ENCODE results near the gene CPOX.
"Not testable (repeated sequence)": the region's sequence is repeated elsewhere in the genome, so short reads cannot be mapped to it uniquely, and the experiment has no call there.

The CPOX gene

GRCh38 chr3:98593046-98593936, at the start of gene CPOX:
CPOX (minus strand) TSS chr3:98593611; CDS start chr3:98593504, 107 bp downstream.
- peak within 1 kb of the TSS; percentile 78 for H3K4me3 ChIP-seq (ENCODE audit: low read depth, low read length)
- TF ChIP-seq, protein P1, sequence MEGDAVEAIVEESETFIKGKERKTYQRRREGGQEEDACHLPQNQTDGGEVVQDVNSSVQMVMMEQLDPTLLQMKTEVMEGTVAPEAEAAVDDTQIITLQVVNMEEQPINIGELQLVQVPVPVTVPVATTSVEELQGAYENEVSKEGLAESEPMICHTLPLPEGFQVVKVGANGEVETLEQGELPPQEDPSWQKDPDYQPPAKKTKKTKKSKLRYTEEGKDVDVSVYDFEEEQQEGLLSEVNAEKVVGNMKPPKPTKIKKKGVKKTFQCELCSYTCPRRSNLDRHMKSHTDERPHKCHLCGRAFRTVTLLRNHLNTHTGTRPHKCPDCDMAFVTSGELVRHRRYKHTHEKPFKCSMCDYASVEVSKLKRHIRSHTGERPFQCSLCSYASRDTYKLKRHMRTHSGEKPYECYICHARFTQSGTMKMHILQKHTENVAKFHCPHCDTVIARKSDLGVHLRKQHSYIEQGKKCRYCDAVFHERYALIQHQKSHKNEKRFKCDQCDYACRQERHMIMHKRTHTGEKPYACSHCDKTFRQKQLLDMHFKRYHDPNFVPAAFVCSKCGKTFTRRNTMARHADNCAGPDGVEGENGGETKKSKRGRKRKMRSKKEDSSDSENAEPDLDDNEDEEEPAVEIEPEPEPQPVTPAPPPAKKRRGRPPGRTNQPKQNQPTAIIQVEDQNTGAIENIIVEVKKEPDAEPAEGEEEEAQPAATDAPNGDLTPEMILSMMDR (IDR thresholded peaks at IDR 0.05; ENCODE audit: low read depth, low read length), result no peak

GRCh38 chr3:98642769-98643168, 49.4 kb upstream of the CPOX start:
- H3K4me3 ChIP-seq (ENCODE audit: low read depth, low read length), result not testable (repeated sequence)

GRCh38 chr3:98641756-98642155, 48.3 kb upstream of the CPOX start:
- H3K4me3 ChIP-seq (ENCODE audit: low read depth, low read length), result not testable (repeated sequence)

DNA sequence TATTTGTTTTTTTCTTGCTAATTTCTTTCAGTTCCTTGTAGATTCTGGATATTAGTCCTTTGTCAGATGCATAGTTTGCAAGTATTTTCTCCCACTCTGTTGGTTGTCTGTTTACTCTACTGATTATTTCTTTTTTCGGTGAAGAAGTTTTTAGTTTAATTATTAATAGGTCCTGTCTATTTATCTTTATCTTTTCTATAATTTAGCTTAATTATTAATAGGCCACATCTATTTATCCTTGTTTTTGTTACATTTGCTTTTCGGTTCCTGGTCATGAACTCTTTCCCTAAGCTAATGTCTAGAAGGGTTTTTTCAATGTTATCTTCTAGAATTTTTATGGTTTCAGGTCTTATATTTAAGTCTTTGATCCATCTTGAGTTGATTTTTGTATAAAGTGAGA, 45.1 kb upstream of the CPOX start:
- not testable (repeated sequence) for H3K4me3 ChIP-seq (ENCODE audit: low read depth, low read length)

GRCh38 chr3:98630416-98630815, 37.0 kb upstream of the CPOX start:
- TF ChIP-seq, protein P1 (IDR thresholded peaks at IDR 0.05; ENCODE audit: low read depth, low read length), result no peak
- H3K4me3 ChIP-seq (ENCODE audit: low read depth, low read length), result no peak overlapping the region

DNA sequence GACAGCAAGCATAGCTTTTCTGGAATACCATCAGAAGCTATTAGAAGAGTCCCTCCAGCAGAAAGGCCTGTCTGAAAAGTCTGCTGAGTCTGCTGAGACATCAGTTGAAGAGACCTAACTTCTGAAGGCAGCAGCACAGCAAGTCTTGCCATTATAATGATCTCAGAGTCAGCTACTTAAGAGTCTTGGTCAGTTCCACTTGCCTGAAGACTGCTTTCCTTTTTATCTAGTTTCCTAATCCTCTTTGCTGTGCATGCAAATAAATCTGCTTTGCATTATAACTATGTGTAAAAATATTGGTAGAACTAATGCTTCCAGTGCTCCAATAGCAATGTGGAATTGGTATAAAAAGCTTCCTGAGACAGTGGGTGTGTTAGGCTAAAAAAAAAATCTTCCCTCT, 34.9 kb upstream of the CPOX start:
- TF ChIP-seq, protein P1 (IDR thresholded peaks at IDR 0.05; ENCODE audit: low read depth, low read length), result no peak
- H3K4me3 ChIP-seq (ENCODE audit: low read depth, low read length), result no peak overlapping the region

DNA sequence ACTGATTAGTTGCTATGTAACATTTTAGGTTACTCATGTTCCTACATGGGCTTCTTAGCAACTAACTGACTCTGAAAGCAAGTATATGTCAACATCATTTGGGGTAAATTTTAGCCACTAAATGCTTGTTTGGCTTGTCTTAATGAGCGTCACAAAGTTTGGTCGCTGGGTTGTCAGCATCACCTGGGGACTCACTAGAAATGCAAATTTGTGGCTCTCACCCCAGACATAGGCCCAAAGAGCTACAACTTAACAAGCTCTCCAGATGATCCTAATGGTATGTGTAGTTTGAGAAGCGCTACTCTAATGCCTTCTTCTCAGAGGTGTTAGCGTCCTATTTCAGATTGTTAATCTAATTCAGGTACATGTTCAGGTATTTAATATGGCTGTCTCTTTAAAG, 32.7 kb upstream of the CPOX start:
- TF ChIP-seq, protein P1 (IDR thresholded peaks at IDR 0.05; ENCODE audit: low read depth, low read length), result no peak

GRCh38 chr3:98623572-98624280, 30.3 kb upstream of the CPOX start:
- no peak overlapping the region for H3K4me3 ChIP-seq (ENCODE audit: low read depth, low read length)
- TF ChIP-seq, protein P1 (IDR thresholded peaks at IDR 0.05; ENCODE audit: low read depth, low read length), result no peak

More for the DNA sequence above, 32.7 kb upstream of the CPOX start:
- H3K4me3 ChIP-seq (ENCODE audit: low read depth, low read length), result no peak overlapping the region
